RWPE2 (cell line): ENCODE measurements around the gene RAB9A.

Source experiments
- ATAC-seq: fragments of 200-7000 bp; cut with Tn5 transposase; 3 replicates; pipeline ENCODE4 v1.9.1; 2021; ENCODE audit warnings: low read depth
- DNase-seq: peaks from one replicate; pipeline ENCODE4 v3.0.0-alpha.2; 2020; ENCODE audit warnings: low spot score
- H3K27ac ChIP-seq: fragments of 450-650 bp; 2 replicates; pipeline ENCODE4 v1.5.1; 2017; ENCODE audit warnings: mild to moderate bottlenecking; ENCODE audit not compliant: poor library complexity, severe bottlenecking
- H3K27me3 ChIP-seq: fragments of 250-450 bp; sonication (Bioruptor Pico); 2 replicates; pipeline ENCODE4 v1.5.1; 2021; ENCODE audit warnings: mild to moderate bottlenecking, moderate library complexity; ENCODE audit not compliant: insufficient read depth, poor library complexity, severe bottlenecking
- H3K36me3 ChIP-seq: fragments of 250-450 bp; sonication (Bioruptor Pico); 2 replicates; pipeline ENCODE4 v1.5.1; 2020; ENCODE audit warnings: low read depth, mild to moderate bottlenecking, moderate library complexity
- H3K4me1 ChIP-seq: fragments of 250-450 bp; sonication (Bioruptor Pico); 2 replicates; pipeline ENCODE4 v1.5.1; 2021; ENCODE audit warnings: mild to moderate bottlenecking, moderate library complexity; ENCODE audit not compliant: insufficient read depth, poor library complexity, severe bottlenecking
- H3K4me3 ChIP-seq: fragments of 250-450 bp; sonication (Bioruptor Pico); 2 replicates; pipeline ENCODE4 v1.5.1; 2021; ENCODE audit warnings: mild to moderate bottlenecking, moderate library complexity; ENCODE audit not compliant: severe bottlenecking
- H3K9me3 ChIP-seq: fragments of 250-450 bp; sonication (Bioruptor Pico); 2 replicates; pipeline ENCODE4 v1.5.1; 2021; ENCODE audit warnings: mild to moderate bottlenecking, moderate library complexity; ENCODE audit not compliant: severe bottlenecking
- TF ChIP-seq, protein P1 (sequence below): fragments of 450-650 bp; IDR thresholded peaks from one replicate; pipeline ENCODE4 v1.5.1; 2017; ENCODE audit warnings: mild to moderate bottlenecking, moderate library complexity; ENCODE audit not compliant: poor library complexity, severe bottlenecking

Gene RAB9A

DNA sequence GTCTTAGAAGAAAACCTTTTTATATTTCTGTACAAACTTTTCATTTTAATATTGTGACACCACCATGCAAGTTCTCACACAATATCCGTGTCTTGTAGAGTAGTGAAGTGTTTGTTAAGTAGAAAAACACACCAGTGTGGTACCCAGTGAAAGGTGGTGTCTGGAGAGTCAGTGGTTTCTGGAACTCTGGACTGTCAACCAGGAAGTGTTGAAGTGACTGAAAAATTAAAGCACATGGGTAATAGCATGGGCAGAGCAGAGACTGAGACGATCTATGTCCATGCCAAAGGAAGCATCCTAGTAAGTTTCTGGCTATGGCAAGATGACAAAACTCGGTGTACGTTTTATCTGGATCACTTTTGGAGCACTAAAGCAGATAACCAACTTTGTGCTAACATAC lies 22.2 kb downstream of the RAB9A start:
- H3K36me3 ChIP-seq, result peaks cover 7% of the 10 kb centered on the region
- H3K4me1 ChIP-seq, result no peaks in the 10 kb centered on the region
- TF ChIP-seq, protein P1, sequence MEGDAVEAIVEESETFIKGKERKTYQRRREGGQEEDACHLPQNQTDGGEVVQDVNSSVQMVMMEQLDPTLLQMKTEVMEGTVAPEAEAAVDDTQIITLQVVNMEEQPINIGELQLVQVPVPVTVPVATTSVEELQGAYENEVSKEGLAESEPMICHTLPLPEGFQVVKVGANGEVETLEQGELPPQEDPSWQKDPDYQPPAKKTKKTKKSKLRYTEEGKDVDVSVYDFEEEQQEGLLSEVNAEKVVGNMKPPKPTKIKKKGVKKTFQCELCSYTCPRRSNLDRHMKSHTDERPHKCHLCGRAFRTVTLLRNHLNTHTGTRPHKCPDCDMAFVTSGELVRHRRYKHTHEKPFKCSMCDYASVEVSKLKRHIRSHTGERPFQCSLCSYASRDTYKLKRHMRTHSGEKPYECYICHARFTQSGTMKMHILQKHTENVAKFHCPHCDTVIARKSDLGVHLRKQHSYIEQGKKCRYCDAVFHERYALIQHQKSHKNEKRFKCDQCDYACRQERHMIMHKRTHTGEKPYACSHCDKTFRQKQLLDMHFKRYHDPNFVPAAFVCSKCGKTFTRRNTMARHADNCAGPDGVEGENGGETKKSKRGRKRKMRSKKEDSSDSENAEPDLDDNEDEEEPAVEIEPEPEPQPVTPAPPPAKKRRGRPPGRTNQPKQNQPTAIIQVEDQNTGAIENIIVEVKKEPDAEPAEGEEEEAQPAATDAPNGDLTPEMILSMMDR, result no peak
- no peak overlapping the region for H3K27ac ChIP-seq
- H3K4me3 ChIP-seq, result no peak overlapping the region
- DNase-seq (no peak), ATAC-seq (no peak)
- H3K9me3 ChIP-seq, result no peaks in the 10 kb centered on the region
- H3K27me3 ChIP-seq, result no peaks in the 10 kb centered on the region

DNA sequence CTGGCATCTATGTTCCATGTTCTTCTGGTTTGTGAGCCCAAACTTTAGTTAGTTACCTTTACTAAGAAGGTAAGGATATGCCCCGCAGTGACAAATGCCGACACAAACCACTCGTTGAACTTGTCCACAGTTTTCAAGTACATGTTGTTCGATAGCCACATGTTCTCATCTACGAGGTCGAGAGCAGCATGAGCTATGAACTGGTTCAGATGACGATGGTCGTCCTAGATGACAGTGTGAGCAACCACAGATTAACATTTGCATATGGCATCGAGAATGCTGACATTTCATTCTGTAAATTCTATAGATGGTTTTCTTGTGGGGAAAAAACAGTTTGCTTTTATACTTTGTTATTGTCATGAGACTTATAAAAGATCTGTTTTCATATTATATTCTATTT lies 27.5 kb downstream of the RAB9A start:
- no peaks in the 10 kb centered on the region for H3K4me1 ChIP-seq
- H3K36me3 ChIP-seq, result peaks cover 10% of the 10 kb centered on the region
- TF ChIP-seq, protein P1, result no peak
- H3K27me3 ChIP-seq, result no peaks in the 10 kb centered on the region
- no peaks in the 10 kb centered on the region for H3K9me3 ChIP-seq
- H3K27ac ChIP-seq, result no peak overlapping the region
- ATAC-seq (no peak), DNase-seq (no peak)
- H3K4me3 ChIP-seq, result no peak overlapping the region

DNA sequence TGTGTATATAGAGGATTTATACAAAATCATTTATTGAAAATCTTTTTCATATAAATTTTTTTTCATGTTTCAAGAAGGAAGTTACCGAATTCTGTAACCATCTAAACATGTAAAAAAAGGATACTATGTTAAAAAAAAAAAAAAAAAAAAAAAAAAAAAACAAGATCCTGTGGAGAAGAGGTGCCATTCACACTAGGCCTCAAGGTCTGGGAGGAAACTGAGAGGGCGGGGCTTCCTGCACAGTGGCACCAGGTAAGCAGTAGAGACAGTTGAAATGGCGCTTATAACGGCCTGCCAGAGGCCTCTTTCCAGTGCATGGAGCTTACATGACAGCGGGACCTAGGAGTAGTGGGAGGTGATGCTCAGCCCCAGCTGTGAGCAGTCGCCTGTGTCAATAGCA lies 28.0 kb downstream of the RAB9A start:
- ATAC-seq, result no peak
- Histone ChIP-seq H3K27ac (no peak overlapping the region), H3K9me3 (no peaks in the 10 kb centered on the region), H3K4me3 (no peak overlapping the region), H3K36me3 (peaks cover 10% of the 10 kb centered on the region), H3K4me1 (no peaks in the 10 kb centered on the region), H3K27me3 (no peaks in the 10 kb centered on the region)
- TF ChIP-seq, protein P1, result no peak
- DNase-seq, result no peak

DNA sequence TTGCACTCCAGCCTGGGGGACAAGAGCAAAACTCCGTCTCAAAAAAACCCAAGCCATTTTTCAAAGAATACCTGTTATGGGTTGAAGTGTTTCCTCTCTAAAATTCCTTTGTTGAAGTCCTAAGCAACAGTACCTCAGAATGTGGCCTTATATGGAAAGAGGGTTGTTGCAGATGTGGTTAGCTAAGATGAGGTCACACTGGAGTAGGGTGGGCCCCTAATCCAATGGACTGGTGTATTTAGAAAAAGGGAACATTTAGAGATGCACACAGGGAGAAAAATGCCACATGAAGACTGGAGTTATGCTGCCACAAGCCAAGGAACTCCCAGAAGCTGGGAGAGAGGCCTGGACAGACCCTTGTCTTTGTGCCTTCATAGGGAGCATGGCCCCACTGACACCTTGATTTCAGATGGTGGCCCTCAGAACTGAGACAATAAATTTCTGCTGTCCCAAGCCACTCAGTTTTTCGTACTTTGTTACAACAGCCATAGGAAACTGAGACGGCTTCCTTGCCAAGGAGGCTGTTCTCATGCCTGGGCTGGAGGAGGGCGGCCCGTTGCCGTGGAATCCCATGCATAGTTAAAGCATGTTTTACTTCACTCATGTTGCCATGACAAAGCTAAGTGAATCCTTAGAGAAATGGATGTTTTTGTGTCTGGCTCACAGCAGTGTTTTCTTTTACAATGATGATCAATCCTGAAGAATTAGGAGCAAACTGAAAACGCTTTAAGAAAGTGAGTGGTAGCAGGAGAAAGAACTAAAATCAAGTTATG lies 29.0 kb downstream of the RAB9A start:
- no peaks in the 10 kb centered on the region for H3K4me1 ChIP-seq
- H3K9me3 ChIP-seq, result no peaks in the 10 kb centered on the region
- TF ChIP-seq, protein P1, result no peak
- H3K4me3 ChIP-seq, result no peak overlapping the region
- ATAC-seq, result no peak
- no peaks in the 10 kb centered on the region for H3K27me3 ChIP-seq
- no peak overlapping the region for H3K27ac ChIP-seq
- peaks cover 10% of the 10 kb centered on the region for H3K36me3 ChIP-seq
- DNase-seq, result no peak

DNA sequence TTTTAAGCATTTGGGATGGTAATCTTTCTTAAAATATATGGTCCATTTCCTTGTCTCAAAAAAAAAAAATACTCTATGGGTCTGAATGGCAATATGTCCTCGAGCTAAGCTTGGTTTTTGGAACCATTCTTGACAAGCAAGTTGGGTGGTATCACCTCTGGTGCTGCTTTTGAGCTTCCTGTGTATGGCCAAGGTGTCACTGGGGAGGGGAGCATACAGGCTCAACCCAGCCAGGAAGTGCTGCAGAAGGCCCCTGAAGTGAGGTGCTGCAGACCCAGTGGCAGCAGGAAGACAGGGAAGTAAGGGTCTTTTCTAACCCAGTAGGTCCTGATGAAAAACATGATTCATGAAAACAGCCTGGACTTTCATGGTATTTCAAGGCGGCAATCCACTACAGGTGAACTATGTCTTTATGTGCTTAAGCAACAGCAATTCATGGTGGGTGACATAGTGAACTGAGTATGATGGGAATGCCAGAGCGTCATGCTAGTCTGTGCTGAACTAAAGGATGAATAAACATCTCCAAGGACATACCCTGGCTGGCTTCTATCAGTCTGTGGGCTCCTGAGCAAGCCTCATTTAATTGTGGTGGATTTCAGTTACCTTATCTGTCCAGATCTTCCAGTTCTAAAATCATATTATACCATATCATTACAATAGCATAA lies 30.4 kb downstream of the RAB9A start:
- no peaks in the 10 kb centered on the region for H3K27me3 ChIP-seq
- H3K4me1 ChIP-seq, result no peaks in the 10 kb centered on the region
- no peaks in the 10 kb centered on the region for H3K9me3 ChIP-seq
- TF ChIP-seq, protein P1, result no peak
- ATAC-seq (no peak), DNase-seq (no peak)
- H3K4me3 ChIP-seq, result no peak overlapping the region
- H3K36me3 ChIP-seq, result peaks cover 10% of the 10 kb centered on the region
- H3K27ac ChIP-seq, result no peak overlapping the region
